Neural cell (in vitro differentiated cells): Measurements from ENCODE around the gene SCUBE1. TPM values are rescaled to one million over a fixed set of nuclear protein-coding genes. Genes with fewer than 3 reads are reported as not detected.

ENCODE experiments used
- H2AFZ ChIP-seq: fragments of 200-600, 300-800 bp; sonication (generic), shearing (Covaris generic); 2 replicates; pipeline ENCODE4 v1.6.0; 2014; ENCODE audit warnings: low read depth, mild to moderate bottlenecking, antibody characterized with exemption, low read length, moderate library complexity
- H3F3A ChIP-seq: fragments of 200-600 bp; shearing (Covaris generic); 2 replicates; pipeline ENCODE4 v1.6.1; 2016; ENCODE audit warnings: mild to moderate bottlenecking, moderate library complexity, mixed read lengths, antibody characterized with exemption, low read length; ENCODE audit not compliant: insufficient read depth, poor library complexity, severe bottlenecking
- H3K27ac ChIP-seq: fragments of 200-600, 300-800 bp; sonication (generic), shearing (Covaris generic); 2 replicates; pipeline ENCODE4 v1.5.1; 2014; ENCODE audit warnings: mild to moderate bottlenecking, low read length, moderate library complexity
- H3K27me3 ChIP-seq: fragments of 300-800, 200-600 bp; sonication (generic), shearing (Covaris generic); 2 replicates; pipeline ENCODE4 v1.6.0; 2014; ENCODE audit warnings: mild to moderate bottlenecking, low read depth, low read length, moderate library complexity; ENCODE audit not compliant: insufficient read depth
- H3K36me3 ChIP-seq: fragments of 300-800, 200-600 bp; sonication (generic), shearing (Covaris generic); 2 replicates; pipeline ENCODE4 v1.5.1; 2014; ENCODE audit warnings: mild to moderate bottlenecking, antibody characterized with exemption, low read length, moderate library complexity; ENCODE audit not compliant: insufficient read depth
- H3K4me2 ChIP-seq: fragments of 300-800, 200-600 bp; sonication (generic), shearing (Covaris generic); 2 replicates; pipeline ENCODE4 v1.6.0; 2014; ENCODE audit warnings: mild to moderate bottlenecking, low read length
- H3K4me3 ChIP-seq: fragments of 300-800, 200-600 bp; sonication (generic), shearing (Covaris generic); 2 replicates; pipeline ENCODE4 v1.5.1; 2014; ENCODE audit warnings: mild to moderate bottlenecking, low read length, moderate library complexity
- H3K79me2 ChIP-seq: fragments of 200-600 bp; shearing (Covaris generic); replicated peaks from 2 replicates; pipeline ENCODE4 v1.6.0; 2014; ENCODE audit warnings: mild to moderate bottlenecking, low read length, moderate library complexity; ENCODE audit not compliant: insufficient read depth
- H3K9ac ChIP-seq: fragments of 300-800, 200-600 bp; sonication (generic), shearing (Covaris generic); 2 replicates; pipeline ENCODE4 v1.6.1; 2016; ENCODE audit warnings: mild to moderate bottlenecking, low read length, mixed read lengths
- H3K9me2 ChIP-seq: fragments of 200-600 bp; shearing (Covaris generic); 2 replicates; pipeline ENCODE4 v1.6.1; 2016; ENCODE audit warnings: mild to moderate bottlenecking, low read length, mixed read lengths; ENCODE audit not compliant: insufficient read depth
- H3K9me3 ChIP-seq: fragments of 200-600, 300-800 bp; sonication (generic), shearing (Covaris generic); 2 replicates; pipeline ENCODE4 v1.6.1; 2016; ENCODE audit warnings: mild to moderate bottlenecking, mixed run types, low read length, moderate library complexity, mixed read lengths
- H4K20me1 ChIP-seq: fragments of 200-600 bp; shearing (Covaris generic); 2 replicates; pipeline ENCODE4 v1.6.1; 2016; ENCODE audit warnings: mild to moderate bottlenecking, mixed run types; ENCODE audit not compliant: insufficient read depth
- EP300 ChIP-seq: fragments of 450-650 bp; conservative IDR thresholded peaks from 2 replicates; pipeline ENCODE4 v1.6.1; 2014; ENCODE audit warnings: antibody characterized with exemption, mild to moderate bottlenecking, moderate library complexity; ENCODE audit not compliant: poor library complexity, severe bottlenecking
- EZH2 ChIP-seq: fragments of 200-600, 300-800 bp; shearing (Covaris generic), sonication (generic); IDR thresholded peaks from 2 replicates; pipeline ENCODE4 v1.6.1; 2014; ENCODE audit warnings: antibody characterized with exemption, low read length, borderline replicate concordance, mild to moderate bottlenecking; ENCODE audit not compliant: insufficient read depth, poor library complexity, severe bottlenecking
- MXI1 ChIP-seq: fragments of 450-650 bp; conservative IDR thresholded peaks from 2 replicates; pipeline ENCODE4 v1.6.1; 2014; ENCODE audit warnings: antibody characterized with exemption, mild to moderate bottlenecking; ENCODE audit not compliant: poor library complexity, severe bottlenecking
- POLR2AphosphoS5 ChIP-seq: IDR thresholded peaks from 2 replicates; pipeline ENCODE4 v1.6.1; 2012
- RAD21 ChIP-seq: fragments of 450-650 bp; conservative IDR thresholded peaks from 2 replicates; pipeline ENCODE4 v1.6.1; 2014; ENCODE audit warnings: antibody characterized with exemption, mild to moderate bottlenecking, moderate library complexity
- REST ChIP-seq: IDR thresholded peaks from 2 replicates; pipeline ENCODE4 v1.6.1; 2012; ENCODE audit warnings: borderline replicate concordance
- SMC3 ChIP-seq: fragments of 450-650 bp; conservative IDR thresholded peaks from 2 replicates; pipeline ENCODE4 v1.6.1; 2014; ENCODE audit warnings: antibody characterized with exemption, mild to moderate bottlenecking, moderate library complexity; ENCODE audit not compliant: poor library complexity
- TAF1 ChIP-seq: IDR thresholded peaks from 2 replicates; pipeline ENCODE4 v1.6.1; 2012; ENCODE audit warnings: low read depth
- polyA plus RNA-seq: library from polyadenylated mRNA; depleted of rRNA; stranded (reverse); fragments of >200 nt; gene quantifications from 2 replicates; pipeline ENCODE4 v1.2.3, GENCODE V29; 2014
- TF ChIP-seq, protein P1 (sequence below): fragments of 450-650 bp; IDR thresholded peaks from 2 replicates; pipeline ENCODE4 v1.5.1; 2014; ENCODE audit warnings: antibody characterized with exemption, mild to moderate bottlenecking, moderate library complexity; ENCODE audit not compliant: poor library complexity, severe bottlenecking

Gene SCUBE1
- polyA plus RNA-seq, 1 donor from 2014 or later, result 8.4 TPM

- Histone ChIP-seq H3F3A (no peaks in the 10 kb centered on the region), H3K4me2 (no peak overlapping the region), H3K27me3 (no peaks in the 10 kb centered on the region), H3K36me3 (no peaks in the 10 kb centered on the region), H3K9me3 (no peaks in the 10 kb centered on the region), H4K20me1 (no peaks in the 10 kb centered on the region), H3K9ac (no peak overlapping the region), H3K9me2 (no peaks in the 10 kb centered on the region), H2AFZ (no peak overlapping the region), H3K4me3 (no peak overlapping the region), H3K79me2 (no peaks in the 10 kb centered on the region), H3K27ac (no peak overlapping the region)
- TF ChIP-seq EZH2 (no peak), SMC3 (no peak), RAD21 (no peak), REST (no peak), MXI1 (no peak)
- TF ChIP-seq, protein P1, sequence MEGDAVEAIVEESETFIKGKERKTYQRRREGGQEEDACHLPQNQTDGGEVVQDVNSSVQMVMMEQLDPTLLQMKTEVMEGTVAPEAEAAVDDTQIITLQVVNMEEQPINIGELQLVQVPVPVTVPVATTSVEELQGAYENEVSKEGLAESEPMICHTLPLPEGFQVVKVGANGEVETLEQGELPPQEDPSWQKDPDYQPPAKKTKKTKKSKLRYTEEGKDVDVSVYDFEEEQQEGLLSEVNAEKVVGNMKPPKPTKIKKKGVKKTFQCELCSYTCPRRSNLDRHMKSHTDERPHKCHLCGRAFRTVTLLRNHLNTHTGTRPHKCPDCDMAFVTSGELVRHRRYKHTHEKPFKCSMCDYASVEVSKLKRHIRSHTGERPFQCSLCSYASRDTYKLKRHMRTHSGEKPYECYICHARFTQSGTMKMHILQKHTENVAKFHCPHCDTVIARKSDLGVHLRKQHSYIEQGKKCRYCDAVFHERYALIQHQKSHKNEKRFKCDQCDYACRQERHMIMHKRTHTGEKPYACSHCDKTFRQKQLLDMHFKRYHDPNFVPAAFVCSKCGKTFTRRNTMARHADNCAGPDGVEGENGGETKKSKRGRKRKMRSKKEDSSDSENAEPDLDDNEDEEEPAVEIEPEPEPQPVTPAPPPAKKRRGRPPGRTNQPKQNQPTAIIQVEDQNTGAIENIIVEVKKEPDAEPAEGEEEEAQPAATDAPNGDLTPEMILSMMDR, result no peak
These were observed 169.0 kb downstream of the SCUBE1 start for GRCh38 chr22:43173976-43174720.

- Histone ChIP-seq H3K4me2 (no peak overlapping the region), H3K4me3 (no peak overlapping the region), H3K36me3 (no peaks in the 10 kb centered on the region), H3K9me2 (no peaks in the 10 kb centered on the region), H4K20me1 (no peaks in the 10 kb centered on the region), H3K27ac (no peak overlapping the region), H3K9me3 (no peaks in the 10 kb centered on the region), H3K27me3 (no peaks in the 10 kb centered on the region), H2AFZ (no peak overlapping the region), H3F3A (no peaks in the 10 kb centered on the region), H3K79me2 (no peaks in the 10 kb centered on the region), H3K9ac (no peak overlapping the region)
- no peak for TF ChIP-seq EZH2
- no peak for TF ChIP-seq RAD21
These were observed 169.6 kb downstream of the SCUBE1 start for GRCh38 chr22:43173566-43173965.

- TF ChIP-seq EP300, result no peak
- no peak for TF ChIP-seq POLR2AphosphoS5
- no peak for TF ChIP-seq TAF1
- TF ChIP-seq SMC3, result no peak
- no peak for TF ChIP-seq EZH2
- no peak for TF ChIP-seq RAD21
- TF ChIP-seq MXI1, result no peak
- TF ChIP-seq, protein P1, result no peak
- TF ChIP-seq REST, result no peak
- H3F3A ChIP-seq, result no peaks in the 10 kb centered on the region
- H3K4me3 ChIP-seq, result no peak overlapping the region
- no peak overlapping the region for H2AFZ ChIP-seq
- no peaks in the 10 kb centered on the region for H3K36me3 ChIP-seq
- H3K27ac ChIP-seq, result no peak overlapping the region
- no peaks in the 10 kb centered on the region for H3K9me2 ChIP-seq
- H3K4me2 ChIP-seq, result no peak overlapping the region
- no peaks in the 10 kb centered on the region for H4K20me1 ChIP-seq
- H3K9me3 ChIP-seq, result no peaks in the 10 kb centered on the region
- no peaks in the 10 kb centered on the region for H3K27me3 ChIP-seq
- no peak overlapping the region for H3K9ac ChIP-seq
- no peaks in the 10 kb centered on the region for H3K79me2 ChIP-seq
These were observed 171.0 kb downstream of the SCUBE1 start for GRCh38 chr22:43172191-43172590.
